ENCODE results near the gene MAST4.

- TF ChIP-seq CTCF (IDR thresholded peaks at IDR 0.05) (no peak), POLR2A (IDR thresholded peaks at IDR 0.05) (no peak)
Observed at GRCh38 chr5:66788556-66788955, 192.4 kb downstream of the MAST4 start.

All from esophagus squamous epithelium (tissue), 4 donors.